Activated CD4-positive, alpha-beta T cell treated with anti-CD3 and anti-CD28 coated beads, Interleukin-2, amount 50 U/mL, for 24 hours (primary cell): Measurements from ENCODE around the gene VWA5B1.
"Not testable (repeated sequence)": the region's sequence is repeated elsewhere in the genome, so short reads cannot be mapped to it uniquely, and the experiment has no call there.

Source experiments
- DNase-seq, 2 donors: peaks; one replicate each; pipeline ENCODE4 v3.0.0-alpha.2; 2020; ENCODE audit warnings: low read depth in 1 of 2, low spot score in 1 of 2

VWA5B1 gene

DNA sequence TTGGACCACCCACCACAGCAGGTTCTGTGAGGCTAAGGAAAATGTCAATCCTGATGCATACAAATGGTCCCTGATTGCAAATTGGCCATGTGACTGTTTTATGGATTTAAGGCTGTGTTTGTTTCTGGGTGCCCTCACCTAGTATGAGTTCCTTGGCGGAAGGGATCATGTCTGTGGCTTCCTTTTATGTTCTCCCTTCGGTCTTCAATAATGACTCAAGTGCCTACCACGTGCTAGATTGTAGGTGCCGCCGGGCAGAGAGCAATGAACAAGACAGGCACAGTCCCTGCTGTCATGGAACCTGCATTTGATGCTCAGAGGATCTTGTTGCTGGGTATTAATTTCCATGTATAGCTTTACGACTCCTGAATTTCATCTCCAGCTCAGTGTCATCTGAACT, 9.8 kb upstream of the VWA5B1 start:
- no peak for DNase-seq

DNA sequence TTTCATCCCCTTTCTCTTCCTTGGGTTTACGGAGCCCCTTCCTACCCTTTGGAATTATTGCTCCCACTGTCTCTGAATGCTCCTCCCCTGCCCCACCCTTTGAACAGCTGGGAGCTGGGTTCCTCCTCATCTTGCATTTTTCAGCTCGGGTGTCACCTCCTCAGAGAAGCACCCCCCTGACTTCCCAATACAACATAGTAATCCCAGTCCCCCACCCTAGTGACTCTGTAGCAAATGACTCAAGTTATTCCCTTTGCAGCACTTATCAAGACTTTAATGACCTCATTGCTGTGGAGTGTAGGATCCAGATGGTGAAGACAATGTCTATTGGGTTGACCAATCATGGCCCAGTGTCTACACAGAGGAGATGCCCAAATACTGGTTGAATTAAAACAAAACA, 8.9 kb upstream of the VWA5B1 start:
- no peak for DNase-seq

DNA sequence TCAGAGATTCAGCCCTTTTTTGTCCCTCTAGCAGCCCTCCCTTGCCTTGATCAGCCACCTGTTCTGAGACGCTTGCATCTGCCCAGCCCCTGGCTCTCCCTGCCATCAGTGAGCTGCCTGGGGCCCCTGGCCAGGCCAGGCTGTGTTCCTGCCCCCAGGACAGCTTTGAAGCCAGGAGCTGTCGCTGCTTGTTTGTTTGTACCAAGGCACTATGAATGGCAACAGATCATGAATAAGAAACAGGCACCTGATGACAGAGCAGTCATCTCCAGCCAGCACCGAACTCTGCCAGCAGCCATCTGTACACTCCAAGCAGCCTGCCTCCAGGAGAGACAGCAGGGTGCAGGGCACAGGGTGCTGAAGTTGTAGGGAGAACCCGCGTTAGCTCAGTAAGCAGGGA, 8.1 kb upstream of the VWA5B1 start:
- no peak for DNase-seq

DNA sequence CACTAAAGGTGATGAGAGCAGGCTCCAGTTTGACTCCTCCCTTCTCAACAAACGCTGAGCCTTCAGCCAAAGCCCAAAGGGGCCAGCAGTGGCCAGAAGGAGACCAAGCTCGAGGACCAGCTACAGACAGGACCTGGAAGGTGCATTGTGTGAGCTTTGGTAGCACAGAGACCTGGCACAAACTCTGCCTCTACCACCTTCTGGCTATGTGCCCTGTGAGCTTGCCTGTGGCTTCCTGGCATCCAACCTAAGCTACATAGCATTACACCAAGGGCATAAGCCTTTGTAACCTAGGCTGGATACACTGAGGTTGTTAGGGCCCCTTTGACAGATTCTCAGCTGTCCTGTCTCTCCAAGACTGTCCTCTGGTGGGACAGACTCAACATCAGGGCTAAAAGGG, 6.6 kb upstream of the VWA5B1 start:
- no peak for DNase-seq

DNA sequence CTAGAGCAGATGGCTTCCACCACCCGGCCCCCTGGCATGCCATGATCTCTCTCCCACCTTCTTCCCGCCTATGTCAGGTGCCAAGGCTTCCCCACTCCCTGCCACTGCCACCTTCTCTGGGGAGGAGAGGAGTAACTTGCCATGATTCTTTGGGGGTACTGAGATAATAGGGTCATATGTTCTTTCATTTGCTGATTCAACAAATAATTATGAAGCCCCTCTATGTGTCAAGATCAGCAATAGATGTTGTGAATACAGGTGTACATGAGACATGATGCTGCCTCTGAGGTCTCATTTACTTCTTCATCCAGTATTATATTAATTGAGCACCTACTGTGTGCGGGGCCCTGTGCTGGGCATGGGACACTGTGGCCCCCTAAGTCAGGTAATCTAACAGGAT, 6.0 kb upstream of the VWA5B1 start:
- DNase-seq, result no peak

DNA sequence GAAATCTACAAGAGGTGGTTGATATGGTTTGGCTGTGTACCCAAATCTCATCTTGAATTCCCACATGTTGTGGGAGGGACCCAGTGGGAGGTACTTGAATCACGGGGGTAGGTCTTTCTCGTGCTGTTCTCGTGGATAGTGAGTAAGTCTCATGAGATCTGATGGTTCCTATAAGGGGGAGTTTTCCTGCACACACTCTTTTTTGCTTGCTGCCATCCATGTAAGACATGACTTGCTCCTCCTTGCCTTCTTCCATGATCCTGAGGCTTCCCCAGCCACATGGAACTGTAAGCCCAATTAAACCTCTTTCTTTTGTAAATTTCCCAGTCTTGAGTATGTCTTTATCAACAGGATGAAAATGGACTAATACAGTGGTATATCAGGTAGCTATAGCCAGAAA, 5.2 kb upstream of the VWA5B1 start:
- no peak for DNase-seq

DNA sequence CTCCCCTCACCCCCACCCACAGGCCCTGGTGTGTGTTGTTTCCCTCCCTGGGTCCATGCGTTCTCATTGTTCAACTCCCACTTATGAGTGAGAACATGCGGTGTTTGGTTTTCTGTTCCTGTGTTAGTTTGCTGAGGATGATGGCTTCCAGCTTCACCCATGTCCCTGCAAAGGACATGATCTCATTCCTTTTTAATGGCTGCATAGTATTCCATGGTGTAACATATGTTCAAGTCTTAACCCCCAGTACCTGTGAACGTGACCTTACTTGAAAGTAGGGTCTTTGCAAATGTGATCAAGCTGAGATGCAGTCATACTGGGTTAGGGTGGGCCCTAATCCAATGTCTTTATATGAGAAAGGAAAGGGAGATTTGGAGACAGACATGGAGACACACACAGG, 3.0 kb upstream of the VWA5B1 start:
- DNase-seq, result not testable (repeated sequence)

DNA sequence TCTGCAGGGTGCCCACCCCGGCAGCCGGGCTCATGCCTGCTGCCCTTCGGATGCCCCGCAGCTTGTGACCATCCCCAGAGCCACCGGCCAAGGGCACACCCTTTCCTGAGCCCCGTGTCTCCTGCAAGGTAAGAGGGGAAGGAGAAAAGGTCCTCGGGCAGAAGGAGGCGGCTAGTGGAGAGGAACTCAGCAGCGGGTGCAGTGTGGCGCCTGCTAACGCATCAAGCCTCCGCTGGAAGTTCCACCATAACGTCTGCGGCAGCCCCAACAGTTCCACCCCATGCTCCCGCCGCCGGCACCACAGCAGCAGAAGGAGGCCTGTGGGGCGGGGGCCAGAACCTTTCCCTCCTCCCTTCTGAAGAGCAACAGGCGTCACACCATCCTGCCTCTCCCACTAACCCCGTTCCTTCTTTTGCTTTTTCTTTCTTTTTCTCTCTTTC, 990 bp downstream of the VWA5B1 start:
- no peak for DNase-seq

DNA sequence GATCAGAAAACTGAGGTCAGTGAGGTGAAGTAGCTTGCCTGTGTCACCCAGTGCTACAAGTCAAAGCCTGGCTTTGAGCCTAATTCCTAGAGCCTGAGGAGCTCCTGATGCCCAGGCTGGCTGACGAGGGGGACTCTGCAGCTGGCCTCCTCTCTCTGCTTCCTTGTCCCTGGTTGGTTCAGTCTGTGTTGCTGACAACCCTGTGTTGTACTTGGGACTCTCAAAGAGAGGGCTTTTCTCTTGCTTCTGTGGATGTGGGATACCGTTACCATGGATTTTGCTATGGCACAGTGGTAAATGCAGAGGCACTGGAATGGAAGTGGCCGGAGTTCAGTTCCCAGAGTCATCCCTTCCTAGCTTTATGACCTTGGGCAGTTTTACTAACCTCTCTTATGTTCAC, 8.0 kb downstream of the VWA5B1 start:
- DNase-seq, result no peak

DNA sequence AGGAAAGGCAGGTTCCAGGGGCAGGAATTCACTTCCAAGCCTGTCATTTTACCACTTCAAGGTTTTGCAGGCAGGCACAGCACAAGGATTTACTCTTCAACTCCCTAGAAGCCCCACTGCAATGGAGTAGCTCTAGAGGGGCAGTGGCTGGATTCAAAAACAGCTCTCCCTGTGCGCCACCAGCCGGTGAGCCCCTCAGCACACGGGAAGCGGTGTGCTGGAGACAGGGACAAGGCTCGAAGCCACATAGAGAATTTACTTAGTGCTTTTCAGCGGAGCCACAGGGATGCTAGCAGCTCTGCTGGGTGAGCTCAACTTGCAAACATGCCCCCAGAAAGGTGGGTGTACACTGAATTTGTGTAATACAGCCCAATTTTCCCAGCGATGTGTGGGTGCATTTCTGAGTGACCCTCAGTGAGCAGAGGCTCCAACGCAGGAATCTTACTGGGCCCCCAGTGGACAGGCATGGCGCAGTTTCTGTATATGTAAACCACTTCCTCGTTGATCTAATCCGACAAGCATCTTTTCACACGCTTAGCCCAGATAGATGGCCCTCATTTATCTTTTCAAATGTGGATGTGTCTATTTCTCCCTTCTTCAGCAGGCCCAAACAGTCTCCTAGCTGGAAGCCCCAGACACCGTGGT, 10.9 kb downstream of the VWA5B1 start:
- DNase-seq, result no peak

DNA sequence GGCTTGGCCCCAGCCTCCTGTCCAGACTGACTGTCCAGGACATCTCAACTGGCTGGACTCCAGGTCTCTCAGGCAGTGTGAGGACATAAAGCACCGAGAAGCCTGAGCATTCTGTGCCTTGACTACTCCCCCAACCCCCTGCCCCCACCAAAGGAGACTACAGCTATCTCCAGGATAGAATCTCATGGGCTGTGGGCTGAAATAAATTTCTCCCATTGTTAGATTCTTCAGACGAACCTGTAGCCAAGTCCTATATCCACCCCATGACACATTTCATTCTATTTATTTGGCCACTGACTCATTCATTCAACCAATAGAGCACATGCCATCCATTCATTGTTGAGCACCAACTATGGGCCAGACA, 11.4 kb downstream of the VWA5B1 start:
- no peak for DNase-seq

DNA sequence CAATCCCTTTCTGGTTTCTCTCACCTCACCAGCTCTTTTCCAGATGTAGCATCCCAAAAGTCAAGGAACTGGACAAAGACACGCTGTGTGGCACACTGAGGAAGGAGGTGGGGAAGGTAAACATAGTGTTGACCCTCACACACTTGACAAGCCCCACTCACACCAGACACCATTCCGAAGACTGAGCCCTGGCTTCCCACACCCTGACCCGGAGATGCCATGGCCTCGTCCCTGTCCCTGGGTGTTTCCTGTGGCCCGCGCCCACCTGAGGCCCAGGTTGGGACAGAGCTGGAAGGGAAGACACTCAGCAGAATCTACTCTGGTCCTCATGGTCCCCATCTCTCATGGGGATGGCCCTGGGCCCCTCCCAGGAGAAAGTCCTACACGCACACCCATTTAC, 16.4 kb downstream of the VWA5B1 start:
- DNase-seq, result no peak

DNA sequence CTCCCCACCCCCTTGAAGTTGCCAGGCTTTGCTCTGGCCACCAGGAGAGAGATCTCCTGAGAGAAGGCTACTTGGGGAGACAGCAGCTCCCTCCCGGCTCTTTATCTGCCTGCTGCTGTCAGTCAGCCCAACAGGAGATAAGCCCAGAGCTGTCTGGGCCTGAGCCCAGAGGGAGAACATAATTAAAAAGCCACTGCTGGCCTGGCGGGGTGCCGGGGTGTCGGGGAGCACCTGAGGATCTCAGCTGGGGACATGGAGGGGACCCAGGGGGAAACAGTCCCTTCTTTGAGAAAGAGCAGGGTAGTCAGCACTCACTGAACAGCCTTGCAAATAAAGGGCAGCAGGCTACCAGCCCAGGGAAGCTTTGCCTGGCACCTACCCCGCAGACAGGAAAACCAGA, 17.9 kb downstream of the VWA5B1 start:
- DNase-seq, result no peak

DNA sequence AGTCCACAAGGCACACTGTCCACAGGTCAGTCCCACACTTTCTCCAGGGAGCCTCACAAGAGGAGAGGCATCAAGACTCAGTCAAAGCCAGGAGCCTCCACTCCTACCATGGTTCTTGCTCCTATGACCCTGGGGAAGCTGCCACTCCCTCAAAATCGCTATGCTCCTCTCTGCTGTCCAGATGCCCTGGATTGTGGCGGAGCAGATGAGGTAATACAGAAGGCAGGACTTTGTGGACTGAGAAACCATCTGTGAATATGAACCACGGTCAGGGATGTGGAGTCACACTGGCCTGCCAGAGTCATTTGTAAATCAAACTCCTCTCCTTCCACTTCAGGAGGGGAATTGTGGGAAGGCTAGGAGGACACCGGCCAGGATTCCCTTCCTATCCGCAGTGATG, 20.6 kb downstream of the VWA5B1 start:
- no peak for DNase-seq

DNA sequence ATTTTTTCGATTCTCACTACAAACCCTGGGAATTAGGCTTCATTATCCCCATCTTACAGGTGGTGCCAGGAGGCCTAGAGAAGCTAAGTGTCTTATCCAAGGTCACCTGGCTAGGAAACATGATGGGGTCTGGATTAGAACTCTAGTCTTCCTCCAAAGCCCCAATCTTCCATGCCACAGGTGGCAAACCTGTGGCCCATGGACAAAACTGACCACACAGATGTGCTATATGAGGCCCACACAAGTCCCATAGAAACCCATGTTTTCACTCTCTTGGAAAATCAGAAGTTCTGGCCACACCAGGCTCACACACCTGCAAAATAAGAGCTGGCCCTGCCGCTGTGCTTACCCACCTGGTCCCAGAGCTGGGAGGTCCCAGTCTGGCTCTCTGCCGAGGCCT, 21.6 kb downstream of the VWA5B1 start:
- DNase-seq, result no peak

DNA sequence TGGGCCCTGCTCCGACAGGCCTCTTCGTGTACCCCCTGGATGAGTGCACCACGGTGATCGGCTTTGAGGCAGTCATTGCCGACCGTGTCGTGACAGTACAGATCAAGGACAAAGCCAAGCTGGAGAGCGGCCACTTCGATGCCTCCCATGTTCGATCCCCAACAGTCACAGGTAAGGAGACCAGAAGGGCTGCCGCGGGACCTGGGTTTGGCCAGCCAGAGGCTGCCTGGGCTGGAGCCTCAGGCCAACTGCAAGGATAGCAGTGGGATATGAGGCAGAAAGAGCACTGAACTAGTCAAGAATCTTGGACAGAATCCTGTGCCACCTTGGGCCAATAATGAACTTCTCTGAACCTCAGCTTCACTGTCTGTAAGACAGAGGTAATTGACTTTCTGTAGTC, 22.1 kb downstream of the VWA5B1 start:
- DNase-seq, result no peak

DNA sequence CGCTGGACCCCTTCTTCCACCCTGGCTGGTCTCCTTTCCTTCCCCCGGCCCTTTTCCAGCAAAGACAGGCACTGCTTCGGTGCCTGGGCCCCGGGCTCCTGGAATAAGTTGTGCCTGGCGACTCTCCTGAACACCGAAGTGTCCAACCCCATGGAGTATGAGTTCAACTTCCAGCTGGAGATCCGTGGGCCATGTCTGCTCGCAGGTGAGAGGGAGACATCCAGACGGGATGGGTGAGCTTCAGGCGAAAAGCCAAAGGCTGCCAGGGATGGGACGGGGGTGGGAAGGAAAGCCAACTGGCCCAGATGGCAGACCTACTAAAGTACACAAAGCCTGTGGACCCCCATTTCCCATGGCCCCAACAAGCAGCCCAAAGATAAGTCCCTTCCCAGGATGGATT, 26.8 kb downstream of the VWA5B1 start:
- DNase-seq, result no peak

DNA sequence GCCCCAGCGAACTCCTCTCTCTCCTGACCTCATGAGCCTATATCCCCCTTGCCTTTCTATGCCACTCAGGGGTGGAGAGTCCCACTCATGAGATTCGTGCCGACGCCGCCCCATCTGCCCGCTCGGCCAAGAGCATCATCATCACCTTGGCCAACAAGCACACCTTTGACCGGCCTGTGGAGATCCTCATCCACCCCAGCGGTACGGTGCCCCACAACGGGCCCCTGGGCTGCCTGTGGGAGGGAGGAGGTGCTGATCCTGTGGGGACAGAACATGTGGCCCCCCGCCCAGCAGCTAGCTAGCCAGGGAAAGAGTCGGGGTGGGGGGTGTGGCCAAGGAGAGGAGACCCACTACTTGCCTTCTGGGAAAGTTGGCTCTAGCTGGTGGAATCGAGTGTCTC, 27.8 kb downstream of the VWA5B1 start:
- no peak for DNase-seq

DNA sequence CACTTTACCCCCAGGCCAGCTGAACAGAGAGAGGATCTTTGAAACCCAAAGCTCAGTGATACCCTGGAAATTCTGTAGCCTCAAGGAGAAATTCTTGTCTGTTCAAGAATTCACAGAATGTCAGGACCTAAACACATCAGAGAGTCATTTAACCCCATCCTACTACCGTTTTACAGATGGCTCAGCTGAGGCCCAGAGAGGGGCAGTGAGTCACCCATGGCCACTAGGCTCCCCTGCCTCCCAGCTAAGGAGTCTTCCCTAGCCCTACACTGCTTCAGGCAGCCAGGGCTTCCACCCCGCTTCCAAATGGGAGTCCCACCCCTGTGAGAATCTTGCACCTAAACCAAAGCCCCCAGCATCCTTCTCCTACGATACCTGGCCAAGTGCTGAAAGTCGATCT, 28.3 kb downstream of the VWA5B1 start:
- no peak for DNase-seq

DNA sequence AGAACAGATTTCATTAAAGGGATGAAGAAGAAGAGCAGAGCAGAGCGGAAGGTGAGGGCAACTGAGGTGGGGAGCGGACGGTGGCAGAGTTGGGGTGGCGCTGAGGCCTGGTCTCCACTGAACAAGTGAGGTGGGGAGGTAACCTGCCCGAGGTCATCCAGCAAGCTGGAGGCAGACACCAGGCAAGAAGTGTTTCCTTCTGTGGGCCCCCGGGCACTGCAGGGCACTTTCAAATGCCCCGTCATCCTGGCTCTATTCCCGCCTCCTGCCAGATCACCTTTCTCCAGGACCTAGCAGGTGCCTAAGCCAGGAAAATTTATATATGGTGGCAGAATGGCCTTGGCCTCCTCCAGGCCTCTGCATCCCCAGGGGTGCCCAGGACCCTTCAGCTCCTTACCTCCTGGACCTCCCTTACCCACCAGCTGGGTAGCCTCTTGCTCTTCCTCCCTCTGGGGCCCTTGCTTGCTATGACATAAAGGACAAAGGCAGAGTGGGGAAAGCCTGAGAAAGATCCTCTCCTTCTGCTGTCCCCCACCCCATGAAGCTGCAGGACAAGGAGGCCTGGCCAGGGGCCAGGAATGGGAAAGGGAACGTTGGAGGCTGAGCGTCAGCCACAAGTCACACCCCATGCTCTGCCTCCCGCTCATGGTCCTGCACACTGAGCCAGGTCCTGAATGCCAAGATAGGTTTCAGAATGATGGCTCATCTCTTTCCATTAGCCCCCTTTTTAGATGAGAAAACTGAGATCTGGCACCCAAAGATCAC, 29.0 kb downstream of the VWA5B1 start:
- no peak for DNase-seq

DNA sequence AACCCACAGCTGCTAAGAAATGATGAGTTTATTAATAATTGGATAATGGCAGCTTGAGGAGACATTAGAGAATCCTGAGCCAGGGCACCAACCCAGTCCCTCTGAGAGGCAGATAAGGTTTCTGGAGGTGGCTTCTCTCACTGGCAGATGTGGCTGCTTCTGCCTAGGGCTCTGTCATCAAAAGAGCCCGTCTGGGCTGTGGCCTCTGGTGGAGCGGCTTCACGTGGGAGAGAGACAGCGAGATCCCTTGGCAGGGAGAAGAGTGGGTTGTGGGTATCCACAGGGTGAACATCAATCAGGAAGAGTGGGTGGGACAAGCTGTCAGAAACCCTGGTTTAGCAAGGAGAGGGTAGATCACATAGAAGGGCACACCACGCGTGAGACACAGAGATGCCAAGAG, 30.0 kb downstream of the VWA5B1 start:
- no peak for DNase-seq

DNA sequence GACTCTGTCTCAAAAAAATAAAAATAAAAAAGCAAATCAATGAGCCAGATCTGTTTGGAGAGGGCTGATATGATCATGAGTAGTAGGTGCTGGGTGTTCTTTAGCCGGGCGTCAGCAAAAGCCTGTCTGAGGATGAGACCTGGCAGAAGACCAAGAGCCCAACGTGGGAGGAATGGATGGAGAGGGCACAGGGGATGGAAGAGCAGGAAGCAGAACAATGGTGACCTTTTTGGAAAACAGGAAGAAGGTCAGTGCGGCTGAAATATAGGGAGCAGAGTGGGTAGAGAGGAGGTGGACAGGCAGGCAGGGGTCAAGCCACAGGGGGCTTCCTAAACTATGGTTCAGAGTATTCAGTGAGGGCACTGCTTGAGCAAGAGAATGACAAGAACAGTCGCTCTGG, 30.9 kb downstream of the VWA5B1 start:
- DNase-seq, result no peak
